GM15510 (cell line): ENCODE measurements around the gene OR51B4.

Experiments used
- POLR2A ChIP-seq: IDR thresholded peaks from 3 replicates; pipeline ENCODE4 v1.6.1; 2011; ENCODE audit warnings: borderline replicate concordance; ENCODE audit not compliant: insufficient read length; ENCODE audit errors: extremely low read depth

The OR51B4 gene

DNA sequence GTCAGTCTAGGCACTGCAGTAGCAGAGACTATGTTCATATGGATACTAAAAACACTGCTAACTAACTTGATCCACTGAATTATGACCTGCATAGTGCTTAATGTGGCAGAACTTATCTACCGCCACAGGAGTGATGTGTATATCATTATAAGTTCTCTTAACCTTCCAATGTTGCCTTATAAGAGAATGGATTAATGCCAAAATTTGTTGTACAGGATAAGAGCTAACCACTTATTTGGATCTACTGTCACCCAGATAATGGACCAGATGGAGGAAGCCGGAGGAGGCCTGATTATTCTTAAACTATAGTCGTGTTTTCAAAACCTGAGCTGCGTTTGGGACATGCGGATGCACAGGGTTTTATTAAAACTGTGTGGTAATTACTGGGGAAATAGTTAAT is 1.9 kb upstream of the OR51B4 start:
- no peak for TF ChIP-seq POLR2A

DNA sequence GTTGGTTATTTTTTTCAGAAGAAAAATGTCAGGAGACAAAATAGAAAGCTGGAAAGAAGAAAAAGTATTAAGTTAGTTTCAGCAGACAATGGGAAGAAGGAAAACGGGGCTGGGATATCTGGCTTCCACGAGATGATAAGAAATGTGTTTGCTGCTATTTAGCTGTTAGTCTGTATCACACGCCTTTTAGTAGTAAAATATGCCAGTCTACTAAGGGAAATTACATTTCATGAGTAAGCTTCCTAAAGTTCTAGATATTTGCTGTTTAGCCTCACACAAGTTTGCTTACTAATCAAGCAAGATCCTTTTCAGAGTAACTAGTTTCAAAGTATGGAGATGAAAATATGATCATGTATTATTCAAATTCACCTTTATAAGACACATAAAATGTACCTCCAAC is 1.5 kb downstream of the OR51B4 start:
- no peak for TF ChIP-seq POLR2A

DNA sequence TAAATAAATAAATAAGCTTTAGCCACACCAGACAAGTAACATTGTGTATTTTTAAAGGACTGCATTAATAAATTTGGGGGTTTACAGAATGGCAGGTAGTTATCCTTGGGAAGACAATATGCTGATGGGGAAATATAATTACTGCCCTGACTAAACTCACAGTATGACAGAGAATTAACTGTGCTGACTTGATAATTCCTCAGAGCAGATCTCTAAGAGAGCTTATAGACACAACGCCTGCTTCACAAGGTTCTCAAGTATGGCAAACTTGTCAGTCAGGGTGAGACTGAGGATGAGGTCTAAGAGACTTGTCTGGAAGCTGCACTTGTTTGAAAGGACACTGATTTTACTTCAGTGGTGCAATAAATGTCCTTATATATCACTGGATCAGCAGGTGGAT is 3.3 kb downstream of the OR51B4 start:
- no peak for TF ChIP-seq POLR2A

DNA sequence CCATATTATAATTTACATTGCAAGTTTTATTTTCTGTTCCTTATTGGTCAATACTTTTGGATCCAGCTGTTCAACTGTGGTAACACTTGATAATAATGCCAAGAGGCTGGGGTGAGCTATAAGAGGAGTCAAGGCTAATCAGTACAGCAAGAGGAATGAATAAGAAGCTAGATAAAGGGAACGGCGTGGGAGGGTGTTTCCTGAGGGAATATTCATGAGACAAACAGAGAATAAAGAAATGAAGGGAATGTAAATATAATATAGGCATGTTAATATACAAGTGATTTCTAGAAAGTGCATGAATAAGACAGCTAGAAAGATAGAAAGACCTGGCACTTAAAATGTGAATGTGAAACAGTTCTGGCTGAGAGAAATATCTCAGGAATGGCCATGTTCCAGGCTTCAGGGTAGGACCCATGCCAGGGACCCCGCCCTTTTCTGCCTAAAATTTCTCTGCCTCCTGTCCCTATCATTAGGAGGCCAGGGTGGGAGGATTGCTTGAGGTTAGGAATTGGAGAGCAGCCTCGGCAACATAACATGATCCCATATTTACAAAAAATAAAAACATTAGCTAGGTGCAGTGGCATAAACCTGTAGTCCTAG is 3.9 kb downstream of the OR51B4 start:
- no peak for TF ChIP-seq POLR2A

DNA sequence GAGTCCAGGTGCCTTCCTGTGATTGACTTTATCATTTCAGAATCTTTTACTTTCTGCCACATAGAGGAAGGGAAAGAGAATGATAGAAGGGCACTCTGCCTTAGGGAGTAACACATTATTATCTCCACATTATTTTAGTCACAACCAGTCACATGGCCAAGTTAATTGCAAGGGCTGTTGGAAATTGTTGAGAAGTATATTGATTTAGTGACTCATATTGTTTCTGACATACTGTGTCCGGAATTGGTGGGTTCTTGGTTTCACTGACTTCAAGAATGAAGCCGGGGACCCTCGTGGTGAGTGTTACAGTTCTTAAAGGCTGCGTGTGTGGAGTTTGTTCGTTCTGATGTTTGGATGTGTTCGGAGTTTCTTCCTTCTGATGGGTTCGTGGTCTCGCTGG is 8.7 kb downstream of the OR51B4 start:
- no peak for TF ChIP-seq POLR2A

DNA sequence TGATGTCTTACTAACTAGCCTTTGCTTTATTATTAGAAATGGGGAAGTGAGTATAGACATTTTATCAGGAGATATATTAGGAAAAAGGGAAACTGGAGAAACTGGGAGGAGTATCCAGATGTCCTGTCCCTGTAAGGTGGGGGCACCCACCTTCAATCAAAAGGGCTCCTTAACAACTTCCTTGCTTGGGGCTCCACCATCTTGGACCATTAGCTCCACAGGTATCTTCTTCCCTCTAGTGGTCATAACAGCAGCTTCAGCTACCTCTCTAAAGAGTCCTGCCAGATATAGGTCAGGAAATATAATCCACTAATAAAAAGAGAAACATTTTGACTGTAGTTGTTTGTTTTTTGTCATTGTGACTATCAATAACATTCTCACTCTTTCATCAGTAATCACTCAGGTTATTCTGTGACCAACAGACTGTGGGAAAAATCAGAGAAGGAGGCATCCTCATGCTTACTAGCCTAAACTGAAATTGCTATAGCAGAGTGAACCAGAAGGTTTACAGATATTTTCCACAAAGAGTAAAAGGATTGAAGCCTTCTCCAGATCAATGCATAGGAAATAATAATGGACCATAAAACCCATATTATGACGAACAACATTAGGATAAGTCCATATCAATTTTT is 10.4 kb downstream of the OR51B4 start:
- no peak for TF ChIP-seq POLR2A

DNA sequence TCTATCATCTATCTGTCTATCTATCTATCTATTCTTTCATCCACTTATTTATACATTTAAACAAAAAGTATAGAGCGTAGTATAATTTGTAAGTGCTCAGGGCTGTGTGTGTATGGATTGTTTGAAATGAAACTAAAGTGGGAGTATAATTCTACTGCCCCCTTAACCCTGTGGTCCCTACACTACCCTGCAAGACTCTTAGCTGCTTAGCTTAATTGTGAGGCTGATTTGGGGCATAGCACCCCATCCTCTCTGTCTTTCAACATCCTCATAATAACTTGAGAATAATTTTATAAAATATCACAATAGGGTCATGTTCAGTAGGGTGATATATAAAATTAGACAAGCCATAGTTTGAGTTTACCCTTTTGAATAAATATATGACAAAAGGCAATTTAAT is 11.6 kb downstream of the OR51B4 start:
- TF ChIP-seq POLR2A = no peak

DNA sequence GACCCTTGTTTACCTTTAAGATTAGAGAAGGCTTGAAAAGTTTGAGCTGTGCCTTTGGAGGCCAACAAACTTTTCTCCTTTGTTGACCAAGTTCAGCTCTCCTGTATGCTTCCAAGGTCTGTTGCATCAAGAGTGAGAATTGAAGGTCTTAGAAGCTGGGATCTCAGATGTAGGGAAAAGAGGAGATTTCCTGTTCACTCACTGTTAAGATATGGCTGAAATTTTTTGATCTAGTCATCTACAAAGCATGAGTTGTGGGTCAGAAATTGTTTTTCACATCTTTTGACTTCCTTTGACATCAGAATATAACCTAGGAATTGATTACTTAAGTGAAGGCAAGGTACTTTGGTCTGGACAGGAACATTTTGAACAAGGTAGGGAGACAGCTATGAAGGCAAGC is 12.1 kb downstream of the OR51B4 start:
- no peak for TF ChIP-seq POLR2A

DNA sequence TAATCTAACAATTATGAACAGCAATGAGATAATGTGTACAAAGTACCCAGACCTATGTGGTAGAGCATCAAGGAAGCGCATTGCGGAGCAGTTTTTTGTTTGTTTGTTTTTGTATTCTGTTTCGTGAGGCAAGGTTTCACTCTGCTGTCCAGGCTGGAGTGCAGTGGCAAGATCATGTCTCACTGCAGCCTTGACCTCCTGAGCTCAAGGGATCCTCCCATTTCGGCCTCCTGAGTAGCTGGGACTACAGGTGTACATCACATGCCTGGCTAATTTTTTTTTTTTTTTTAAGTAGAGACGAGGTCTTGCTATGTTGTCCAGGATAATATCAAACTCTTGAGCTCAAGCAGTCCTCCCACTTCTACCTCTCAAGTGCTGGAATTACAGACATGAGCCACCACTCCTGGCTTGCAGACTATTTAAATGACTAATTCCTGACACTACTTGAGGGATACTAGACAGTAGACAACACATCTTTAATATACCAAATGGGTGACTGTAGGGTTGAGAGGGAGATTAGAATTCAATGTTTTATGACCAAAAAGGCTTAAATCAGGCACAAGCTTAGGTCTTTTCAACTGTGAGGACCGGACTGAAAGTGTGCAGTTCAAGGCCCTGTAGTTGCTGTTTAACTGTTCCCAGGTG is 12.7 kb downstream of the OR51B4 start:
- TF ChIP-seq POLR2A = no peak

DNA sequence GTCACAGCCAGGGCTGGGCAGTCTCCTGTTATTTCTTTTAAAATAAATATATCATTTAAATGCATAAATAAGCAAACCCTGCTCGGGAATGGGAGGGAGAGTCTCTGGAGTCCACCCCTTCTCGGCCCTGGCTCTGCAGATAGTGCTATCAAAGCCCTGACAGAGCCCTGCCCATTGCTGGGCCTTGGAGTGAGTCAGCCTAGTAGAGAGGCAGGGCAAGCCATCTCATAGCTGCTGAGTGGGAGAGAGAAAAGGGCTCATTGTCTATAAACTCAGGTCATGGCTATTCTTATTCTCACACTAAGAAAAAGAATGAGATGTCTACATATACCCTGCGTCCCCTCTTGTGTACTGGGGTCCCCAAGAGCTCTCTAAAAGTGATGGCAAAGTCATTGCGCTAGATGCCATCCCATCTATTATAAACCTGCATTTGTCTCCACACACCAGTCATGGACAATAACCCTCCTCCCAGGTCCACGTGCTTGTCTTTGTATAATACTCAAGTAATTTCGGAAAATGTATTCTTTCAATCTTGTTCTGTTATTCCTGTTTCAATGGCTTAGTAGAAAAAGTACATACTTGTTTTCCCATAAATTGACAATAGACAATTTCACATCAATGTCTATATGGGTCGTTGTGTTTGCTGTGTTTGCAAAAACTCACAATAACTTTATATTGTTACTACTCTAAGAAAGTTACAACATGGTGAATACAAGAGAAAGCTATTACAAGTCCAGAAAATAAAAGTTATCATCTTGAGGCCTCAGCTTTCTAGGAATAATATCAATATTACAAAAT is 13.4 kb downstream of the OR51B4 start:
- TF ChIP-seq POLR2A = no peak

DNA sequence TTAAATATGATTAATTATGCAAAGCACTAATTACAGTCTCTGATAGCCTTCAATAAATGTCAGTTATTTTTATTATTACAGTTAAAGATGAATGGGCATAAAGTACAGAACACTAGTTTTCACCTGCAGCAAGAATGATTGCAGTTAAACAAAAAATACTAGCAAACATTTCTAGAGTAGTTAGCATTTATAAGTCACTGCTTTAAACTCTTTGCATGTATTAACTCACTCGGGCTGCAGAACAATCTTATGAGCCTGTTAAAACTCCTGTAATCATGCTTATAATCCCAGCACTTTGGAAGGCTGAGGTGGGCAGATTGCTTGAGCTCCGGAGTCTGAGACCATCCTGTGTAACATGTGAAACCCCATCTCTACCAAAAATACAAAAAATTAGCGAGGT is 14.8 kb downstream of the OR51B4 start:
- TF ChIP-seq POLR2A = no peak

DNA sequence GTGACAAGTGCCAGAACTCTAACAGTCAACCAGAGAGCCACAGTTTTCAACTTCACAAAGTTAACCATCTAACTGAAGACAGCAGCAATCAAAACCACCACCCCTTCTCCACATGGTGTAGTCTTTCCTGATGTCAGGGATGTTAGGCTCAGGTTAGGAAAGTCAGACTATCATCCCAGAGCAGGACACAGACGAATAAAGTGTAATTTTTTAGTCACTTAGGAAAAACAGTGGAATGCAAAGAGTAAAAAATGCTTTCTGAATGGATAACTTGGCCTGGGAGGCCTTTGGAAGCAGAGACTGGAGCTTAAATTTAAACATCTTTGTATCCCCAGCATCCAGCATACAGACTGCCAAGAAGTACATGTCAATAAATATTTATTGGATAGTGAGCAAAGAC is 15.4 kb downstream of the OR51B4 start:
- no peak for TF ChIP-seq POLR2A

DNA sequence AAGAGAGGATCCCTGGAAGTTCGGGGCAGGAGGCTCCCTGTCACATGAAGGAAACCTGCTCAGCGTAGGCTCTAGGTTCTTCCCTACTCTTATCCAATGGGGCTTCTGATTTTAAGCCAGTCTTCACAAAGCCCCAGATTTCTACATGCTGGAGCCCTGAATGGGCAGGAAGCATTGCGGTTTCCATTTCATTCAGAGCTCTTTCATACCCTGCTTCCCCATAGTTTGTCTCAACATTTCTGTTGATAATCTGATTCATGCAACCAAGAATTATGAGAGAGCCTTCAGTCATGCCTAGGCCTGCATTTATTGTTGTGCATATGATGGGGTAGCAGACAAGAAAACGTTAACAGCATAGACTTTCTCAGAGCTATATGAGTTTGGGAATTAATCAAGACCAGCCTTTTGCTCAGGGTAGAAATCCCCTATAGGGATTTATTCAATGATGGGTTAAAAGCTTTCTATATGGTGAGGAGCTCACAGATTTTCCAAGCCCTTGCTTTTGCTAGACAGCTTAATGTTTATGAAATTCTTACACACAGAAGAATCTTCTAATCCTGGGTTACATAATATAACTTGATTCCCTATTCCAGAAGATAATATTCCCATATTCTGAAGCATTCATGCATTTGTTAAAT is 15.9 kb downstream of the OR51B4 start:
- no peak for TF ChIP-seq POLR2A

DNA sequence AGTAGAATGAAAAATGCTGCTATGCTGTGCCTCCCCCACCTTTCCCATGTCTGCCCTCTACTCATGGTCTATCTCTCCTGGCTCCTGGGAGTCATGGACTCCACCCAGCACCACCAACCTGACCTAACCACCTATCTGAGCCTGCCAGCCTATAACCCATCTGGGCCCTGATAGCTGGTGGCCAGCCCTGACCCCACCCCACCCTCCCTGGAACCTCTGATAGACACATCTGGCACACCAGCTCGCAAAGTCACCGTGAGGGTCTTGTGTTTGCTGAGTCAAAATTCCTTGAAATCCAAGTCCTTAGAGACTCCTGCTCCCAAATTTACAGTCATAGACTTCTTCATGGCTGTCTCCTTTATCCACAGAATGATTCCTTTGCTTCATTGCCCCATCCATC is 17.1 kb downstream of the OR51B4 start:
- TF ChIP-seq POLR2A = no peak

DNA sequence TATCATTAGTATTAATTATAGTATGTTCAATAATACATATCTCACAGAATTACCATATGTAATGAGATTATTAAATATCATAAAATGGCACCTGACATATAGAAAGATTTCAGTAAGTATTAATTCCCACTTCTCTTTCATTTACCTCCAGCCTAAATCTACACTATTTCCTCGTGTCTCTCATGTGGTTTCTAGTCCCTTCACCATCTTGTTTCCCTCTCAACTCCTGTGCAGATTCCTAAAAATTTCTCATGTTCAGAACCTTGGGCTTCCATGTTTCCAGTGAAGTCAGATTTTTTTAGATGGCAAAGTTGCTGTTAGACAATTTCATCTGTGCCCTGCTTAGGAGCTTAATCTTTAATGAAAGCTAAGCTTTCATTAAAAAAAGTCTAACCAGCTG is 17.9 kb downstream of the OR51B4 start:
- TF ChIP-seq POLR2A = no peak
